Amniotic epithelial cell (primary cell): Measurements from ENCODE around the gene RPS8.
"Not testable (repeated sequence)": the region's sequence is repeated elsewhere in the genome, so short reads cannot be mapped to it uniquely, and the experiment has no call there.

Experiments used
- DNase-seq: peaks from one replicate; pipeline ENCODE4 v3.0.0-alpha.2; 2010; ENCODE audit warnings: low read depth

RPS8 gene

DNA sequence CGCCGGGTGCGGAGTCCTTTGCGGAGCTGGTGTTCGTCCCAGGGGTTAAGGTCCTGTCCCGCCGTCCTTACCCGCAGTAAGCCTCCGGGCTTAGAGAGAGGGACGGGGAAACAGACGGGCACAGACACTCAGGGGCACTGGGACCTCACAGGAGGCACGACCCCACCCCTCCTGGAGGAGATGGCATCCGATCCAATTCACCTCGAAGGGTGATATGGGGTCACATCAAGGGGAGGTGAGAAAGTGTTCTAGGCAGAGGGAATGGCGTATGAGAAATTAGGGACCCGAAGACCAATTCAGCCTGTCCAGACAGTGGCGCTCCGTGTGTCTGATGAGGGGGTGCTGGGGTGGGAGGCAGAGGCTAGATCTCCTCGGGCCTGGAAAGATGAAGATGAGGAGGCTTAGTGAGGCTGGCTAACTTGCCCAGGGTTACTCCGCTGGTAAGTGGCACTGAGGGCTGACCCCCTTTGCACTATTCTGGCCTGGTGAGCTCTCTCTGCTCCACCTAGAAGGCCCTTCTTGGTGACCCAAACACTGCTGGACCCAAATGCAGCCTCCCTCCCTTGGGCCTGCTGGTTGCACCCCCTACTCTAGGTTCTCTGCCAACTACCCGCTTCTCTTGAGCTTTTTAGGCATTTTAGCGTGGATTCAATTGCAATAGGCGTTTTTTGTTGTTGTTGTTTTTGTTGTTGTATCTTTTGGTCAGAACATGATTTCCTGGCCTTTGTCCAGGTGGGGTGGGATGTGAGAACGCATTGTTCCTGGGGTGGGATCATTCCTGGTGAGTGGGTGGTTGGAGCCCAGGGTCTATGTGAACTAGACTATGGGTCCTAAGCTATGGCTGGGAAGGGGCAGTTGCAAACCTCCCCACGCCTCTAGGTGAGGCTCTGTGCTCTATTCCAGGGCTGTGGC lies 45.2 kb downstream of the RPS8 start:
- no peak for DNase-seq

- no peak for DNase-seq
Measured at GRCh38 chr1:44821240-44821715, 45.9 kb downstream of the RPS8 start.

DNA sequence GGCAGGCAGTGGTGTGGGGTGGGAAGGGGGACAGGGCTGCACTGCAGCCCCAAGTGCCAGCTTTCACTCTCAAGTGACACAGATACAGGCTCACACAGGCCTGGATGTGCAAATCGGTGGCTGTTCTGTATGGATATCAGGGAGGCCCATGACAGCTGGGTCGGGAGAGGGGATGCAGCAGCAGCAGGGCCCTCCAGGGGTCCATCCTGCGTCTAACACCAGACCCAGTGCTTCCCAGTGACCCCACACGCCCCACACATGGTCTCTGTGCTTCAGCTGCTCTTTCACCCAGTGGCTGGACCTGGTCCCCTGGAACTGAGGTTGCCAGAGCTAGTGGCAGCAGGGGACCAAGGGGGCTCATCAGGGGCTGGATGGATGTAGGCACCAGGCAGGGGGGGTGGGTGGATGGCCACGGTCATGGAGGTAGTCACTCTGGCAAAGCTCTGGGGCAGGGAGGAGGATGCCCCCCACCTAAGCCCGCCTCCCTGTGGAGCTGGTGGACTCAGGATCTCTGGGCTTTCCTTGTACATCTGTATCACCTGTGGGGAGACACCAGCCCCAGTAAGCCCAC lies 46.9 kb downstream of the RPS8 start:
- no peak for DNase-seq

DNA sequence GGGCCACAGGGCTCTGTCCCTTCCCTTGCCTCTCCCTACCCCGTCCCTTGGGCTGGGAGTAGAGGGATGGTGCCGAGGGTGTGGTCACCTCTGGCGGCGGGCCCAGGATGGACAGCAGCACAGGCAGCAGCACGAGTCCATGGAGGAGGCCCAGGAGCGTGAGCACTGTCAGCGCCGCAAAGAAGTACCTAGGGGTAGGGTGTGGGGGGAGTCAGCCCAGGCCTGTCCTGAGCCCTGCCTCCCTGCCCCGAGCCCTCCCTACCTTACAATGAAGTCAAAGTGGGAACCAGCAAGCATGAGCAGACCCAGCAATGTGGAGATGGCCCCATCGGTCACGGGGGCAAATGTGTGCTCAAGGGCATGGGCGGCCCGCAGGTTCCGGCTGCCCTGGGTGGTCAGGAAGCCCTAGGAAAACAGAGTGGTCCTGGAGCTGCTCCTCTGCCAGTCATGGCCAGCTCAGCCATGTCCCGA lies 47.7 kb downstream of the RPS8 start:
- no peak for DNase-seq

DNA sequence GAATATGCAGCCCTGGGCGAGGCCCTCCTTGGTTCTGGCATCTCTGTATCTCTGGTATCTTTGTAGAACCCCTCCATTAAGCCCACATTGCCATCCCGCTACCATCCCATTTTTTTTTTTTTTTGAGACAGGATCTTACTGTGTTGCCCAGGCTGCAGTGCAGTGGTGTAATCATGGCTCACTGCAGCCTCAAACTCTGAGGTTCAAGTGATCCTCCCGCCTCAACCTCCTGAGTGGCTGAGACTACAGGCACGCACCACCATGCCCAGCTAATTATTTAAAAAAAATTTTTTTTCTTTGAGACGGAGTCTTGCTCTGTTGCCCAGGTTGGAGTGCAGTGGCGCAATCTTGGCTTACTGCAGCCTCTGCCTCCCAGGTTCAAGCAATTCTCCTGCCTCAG lies 49.1 kb downstream of the RPS8 start:
- not testable (repeated sequence) for DNase-seq

GRCh38 chr1:44826375-44827196 lies 51.2 kb downstream of the RPS8 start:
- no peak for DNase-seq

DNA sequence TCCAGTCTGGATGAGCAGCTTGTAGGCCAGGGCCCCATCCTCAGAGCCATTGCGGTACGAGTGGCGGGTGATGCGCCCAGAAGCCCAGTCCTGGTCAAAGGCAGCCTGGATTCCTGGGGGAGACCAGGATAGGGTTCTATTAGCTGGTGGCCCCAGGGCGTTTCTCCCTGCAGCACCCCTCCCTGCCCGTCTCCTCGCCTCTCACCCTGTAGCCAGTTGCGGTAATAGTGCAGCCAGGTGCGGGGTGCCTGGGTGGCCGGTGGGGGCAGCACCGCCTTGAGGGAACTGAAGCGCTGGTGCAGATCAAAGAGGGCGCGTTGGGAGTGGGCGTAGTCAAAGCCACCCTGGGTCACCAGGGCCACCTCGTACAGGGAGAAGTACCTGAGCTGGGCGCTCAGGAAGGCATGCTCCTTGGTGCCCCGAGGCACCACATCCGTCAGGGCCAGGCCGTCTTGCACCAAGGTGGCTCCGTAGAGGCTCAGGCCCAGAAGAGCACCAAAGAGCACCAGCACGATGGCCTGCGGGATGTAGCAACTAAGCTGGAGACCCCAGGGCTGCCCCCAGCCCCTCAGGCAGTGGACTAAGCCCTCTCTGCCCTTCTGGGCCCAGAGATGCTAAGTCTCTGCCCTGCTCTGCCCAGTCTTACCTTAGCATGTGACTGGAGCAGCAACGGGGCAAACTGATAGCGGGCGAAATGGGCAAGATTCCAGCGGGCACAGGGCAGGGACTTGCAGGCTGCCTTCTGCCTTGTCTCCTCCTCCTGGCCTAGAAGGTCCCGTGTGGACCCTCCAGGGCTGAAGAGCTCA lies 52.1 kb downstream of the RPS8 start:
- no peak for DNase-seq

DNA sequence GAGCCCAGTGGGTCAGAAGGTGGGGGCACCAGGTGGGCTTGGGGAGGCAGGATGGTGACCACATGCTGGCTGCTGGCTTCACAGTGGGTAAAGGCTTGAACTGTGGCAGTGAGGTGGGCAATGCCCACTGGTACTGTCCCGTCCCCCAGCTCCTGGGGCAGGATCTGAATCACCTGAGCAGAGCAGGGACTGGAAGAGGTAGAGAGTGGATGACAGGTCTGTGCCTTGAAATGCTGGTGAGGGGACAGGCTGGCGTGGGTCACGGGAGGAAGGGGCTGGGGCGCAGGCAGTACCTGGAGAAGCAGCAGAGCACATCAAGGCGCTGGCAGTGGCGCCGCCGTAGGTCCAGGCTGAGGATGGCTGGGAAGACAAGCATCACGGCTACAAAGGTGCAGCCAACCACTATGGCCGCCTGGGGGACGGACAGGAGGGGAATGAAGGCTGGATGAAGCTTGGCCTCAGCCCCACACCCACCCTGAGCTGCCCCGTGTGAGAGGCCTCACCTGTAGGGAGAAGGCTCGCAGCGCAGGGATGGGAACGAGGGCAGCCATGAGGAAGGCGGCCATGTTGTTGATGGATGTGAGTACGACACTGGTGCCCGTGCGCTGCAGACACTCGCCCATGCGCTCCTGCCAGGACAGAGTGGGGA lies 52.8 kb downstream of the RPS8 start:
- DNase-seq: no peak
